ENCODE data around the gene ACAT2.
A peak's percentile ranks its signal among the peaks of the same experiment; 100 is the strongest.
"Not testable (repeated sequence)": the region's sequence is repeated elsewhere in the genome, so short reads cannot be mapped to it uniquely, and the experiment has no call there.

The ACAT2 gene

DNA sequence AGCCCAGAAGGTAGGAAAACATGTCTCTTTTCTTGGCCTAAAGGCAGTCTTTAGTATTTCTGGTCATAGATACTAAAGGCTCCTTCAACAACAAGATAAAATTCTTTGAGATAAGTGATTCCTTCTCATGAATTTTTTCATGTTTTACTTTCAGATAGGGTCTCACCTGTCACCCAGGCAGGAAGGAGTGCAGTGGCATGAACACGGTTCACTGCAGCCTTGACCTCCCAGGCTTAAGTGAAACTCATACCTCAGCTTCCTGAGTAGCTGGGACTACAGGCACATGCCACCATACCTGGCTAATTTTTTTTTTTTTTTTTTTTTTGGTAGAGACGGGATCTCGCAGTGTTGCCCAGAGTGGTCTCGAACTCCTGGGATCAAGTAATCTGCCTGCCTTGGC, 47.3 kb downstream of the ACAT2 start:
- Mint-ChIP-seq H3K9me3 (no peaks in the 10 kb centered on the region), H3K27me3 (no peaks in the 10 kb centered on the region), H3K4me3 (no peak overlapping the region), H3K4me1 (no peaks in the 10 kb centered on the region), H3K27ac (no peak overlapping the region)
- ATAC-seq (no peak), DNase-seq (no peak)

DNA sequence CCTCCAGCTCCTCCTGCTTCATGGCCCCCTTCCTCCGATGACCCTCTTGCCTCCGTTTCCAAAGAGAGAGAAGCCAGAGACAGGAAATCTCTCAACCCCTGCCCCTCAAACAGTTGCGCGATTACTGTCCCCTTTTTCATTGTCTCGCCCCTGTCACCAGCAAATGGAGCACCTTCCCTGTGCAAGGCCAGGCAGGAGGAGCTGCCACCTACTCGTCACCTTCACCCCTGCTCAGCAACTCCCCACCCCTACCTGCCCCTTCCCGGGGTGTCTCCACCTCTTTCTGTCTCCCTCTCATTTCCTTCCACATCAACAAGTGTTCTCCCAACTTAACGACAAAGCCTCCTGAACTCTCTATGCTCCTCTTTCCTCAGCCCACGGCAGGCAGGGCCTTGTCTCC, 51.9 kb downstream of the ACAT2 start:
- ATAC-seq (no peak), DNase-seq (no peak)
- Mint-ChIP-seq H3K27me3 (no peaks in the 10 kb centered on the region), H3K9me3 (no peaks in the 10 kb centered on the region), H3K4me1 (no peaks in the 10 kb centered on the region), H3K27ac (no peak overlapping the region), H3K4me3 (no peak overlapping the region)

DNA sequence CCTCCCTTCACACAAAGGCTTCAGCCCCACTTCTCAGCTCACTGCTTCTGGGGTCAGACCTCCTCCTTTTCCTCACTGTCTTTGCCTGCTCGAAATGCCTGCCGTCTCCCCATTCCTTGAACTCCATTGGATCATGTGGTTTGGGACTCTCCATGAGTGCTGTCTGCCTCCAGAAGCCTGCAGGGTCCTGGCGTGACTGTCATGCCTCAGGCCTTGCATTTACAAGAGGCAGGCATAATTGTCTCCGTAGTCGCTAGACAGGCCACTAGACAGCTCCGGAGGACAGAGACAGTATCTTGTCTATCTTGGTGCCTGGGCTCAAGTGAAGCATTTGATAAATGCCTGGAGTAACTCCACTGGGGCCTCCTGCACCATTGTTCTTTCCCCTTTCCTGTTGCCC, 53.6 kb downstream of the ACAT2 start:
- Mint-ChIP-seq H3K27ac (no peak overlapping the region), H3K4me3 (no peak overlapping the region), H3K4me1 (peaks cover 13% of the 10 kb centered on the region), H3K27me3 (no peaks in the 10 kb centered on the region), H3K9me3 (no peaks in the 10 kb centered on the region)
- ATAC-seq: no peak
- DNase-seq: no peak

DNA sequence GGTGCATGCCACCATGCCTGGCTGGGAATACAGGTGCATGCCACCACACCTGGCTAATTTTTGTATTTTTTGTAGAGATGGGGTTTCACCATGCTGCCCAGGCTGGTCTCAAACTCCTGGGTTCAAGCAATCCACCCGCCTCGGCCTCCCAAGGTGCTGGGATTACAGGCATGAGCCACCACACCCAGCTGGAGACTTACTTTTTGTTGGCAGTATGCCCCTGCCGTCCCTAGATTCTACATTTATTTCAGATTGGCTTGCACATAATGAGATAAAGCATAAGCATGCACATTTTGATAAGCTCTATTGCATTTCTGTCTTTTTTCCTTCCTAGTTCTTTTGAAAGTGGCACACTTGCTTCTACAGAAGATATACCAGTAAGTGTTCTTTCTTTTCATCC, 54.9 kb downstream of the ACAT2 start:
- peaks cover 22% of the 10 kb centered on the region for H3K4me1 Mint-ChIP-seq
- H3K9me3 Mint-ChIP-seq, H3K27me3 Mint-ChIP-seq, H3K27ac Mint-ChIP-seq, H3K4me3 Mint-ChIP-seq, DNase-seq, ATAC-seq: not testable (repeated sequence)

DNA sequence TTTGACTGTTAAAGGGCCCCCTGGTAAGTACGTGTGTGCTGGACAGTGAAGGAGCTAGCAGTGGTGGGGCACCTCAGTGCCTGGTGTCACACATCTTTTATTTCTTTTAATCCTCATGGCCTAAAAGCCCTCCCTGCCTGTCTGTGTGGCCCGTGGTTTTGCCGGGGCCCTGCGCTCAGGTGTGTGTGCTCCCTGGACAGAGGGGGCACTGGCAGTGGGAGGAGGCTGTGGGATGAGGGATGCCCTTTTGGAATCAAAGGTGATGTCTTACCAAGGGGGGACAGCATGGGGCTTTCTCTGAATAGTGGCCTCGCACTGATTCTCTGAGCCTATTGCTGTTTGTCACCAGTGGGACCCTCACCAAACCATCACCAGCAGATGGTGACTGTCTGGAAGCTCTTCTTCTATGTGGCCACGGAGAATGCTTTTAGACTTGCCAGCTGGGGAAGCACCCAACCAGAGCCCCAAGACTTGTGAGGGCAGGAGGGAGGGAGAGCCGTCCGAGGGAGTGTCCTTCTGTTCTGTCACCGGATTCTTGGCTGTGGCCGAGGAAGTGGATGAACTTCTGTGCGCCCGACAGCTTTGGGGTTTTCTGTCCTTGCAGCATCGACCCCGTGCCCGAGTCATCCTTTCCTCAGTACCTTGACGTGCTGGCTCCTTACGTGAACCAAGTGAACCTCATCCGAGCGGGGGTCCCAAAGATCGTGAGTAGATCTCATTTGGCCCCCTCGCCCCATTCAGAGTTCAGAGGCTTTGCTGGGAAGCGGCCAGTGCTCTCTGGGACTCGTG, 56.3 kb downstream of the ACAT2 start:
- Mint-ChIP-seq H3K4me1 (peaks cover 22% of the 10 kb centered on the region), H3K4me3 (no peak overlapping the region)
- ATAC-seq: no peak

DNA sequence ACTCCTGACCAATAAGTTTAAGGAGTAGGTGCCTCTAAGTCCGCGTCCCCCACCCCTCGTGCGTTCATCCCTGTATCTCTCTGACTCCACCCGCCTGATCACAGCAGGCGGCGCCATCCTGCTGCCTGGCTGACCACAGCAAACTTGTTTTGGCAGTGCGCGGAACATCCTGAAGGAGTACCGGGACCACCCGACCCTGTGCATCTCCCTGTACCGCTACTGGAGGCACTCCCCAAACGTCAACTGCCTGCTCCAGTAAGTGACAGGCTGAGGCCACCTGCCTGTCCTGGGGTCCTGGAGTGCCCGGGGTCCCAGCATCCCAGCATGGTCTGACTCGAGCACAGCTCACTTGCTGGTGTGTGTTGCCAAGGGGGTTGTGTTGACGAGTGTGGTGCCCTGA, 57.3 kb downstream of the ACAT2 start:
- H3K27ac Mint-ChIP-seq: peak overlapping the region; percentile 89 to 91
- peak overlapping the region; percentile 69 to 79 for H3K4me3 Mint-ChIP-seq
- no peak for ATAC-seq
- H3K27me3 Mint-ChIP-seq: no peaks in the 10 kb centered on the region
- no peaks in the 10 kb centered on the region for H3K9me3 Mint-ChIP-seq
- peaks cover 22% of the 10 kb centered on the region for H3K4me1 Mint-ChIP-seq
- DNase-seq: no peak

More for the DNA sequence above, 56.3 kb downstream of the ACAT2 start:
- DNase-seq: no peak
- Mint-ChIP-seq H3K27ac (no peak overlapping the region), H3K27me3 (no peaks in the 10 kb centered on the region), H3K9me3 (no peaks in the 10 kb centered on the region)

DNA sequence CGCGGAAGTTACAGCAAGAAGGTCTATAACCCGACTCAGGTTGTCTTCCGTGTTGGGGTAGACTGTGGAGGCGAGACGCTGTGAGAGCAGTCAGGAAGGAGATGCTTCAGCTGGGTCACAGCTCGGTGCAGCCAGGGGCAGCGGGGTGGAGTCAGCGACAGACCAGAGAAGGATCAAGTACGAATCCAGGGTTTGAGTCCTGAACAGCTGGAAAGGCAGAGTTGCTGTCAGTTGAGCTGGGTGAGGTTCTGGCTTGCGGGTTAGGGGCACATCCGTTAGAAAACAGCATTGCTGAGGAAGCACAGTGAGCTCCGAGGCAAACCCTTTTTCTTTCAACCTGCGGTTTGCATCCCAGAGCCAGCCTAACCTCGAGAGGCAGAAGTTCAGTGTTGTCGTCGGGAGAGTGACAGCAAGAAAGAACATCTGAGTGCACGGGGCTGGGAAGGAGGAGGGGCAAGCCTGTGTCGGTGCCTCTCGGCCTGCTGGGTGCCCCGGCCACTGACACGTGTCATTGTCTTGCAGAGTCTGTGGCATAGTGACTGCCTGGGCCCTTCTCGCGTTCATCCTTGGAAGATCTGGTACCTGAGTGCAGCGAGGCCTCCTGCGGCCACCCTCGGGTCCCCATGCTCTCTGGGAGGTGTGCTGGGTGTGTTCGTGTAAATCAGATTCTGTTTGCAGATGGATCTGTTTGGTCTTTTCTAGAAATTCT, 58.2 kb downstream of the ACAT2 start:
- Mint-ChIP-seq H3K4me1 (peaks cover 22% of the 10 kb centered on the region), H3K9me3 (no peaks in the 10 kb centered on the region), H3K27ac (peak overlapping the region; percentile 89 to 91), H3K27me3 (no peaks in the 10 kb centered on the region), H3K4me3 (peak overlapping the region; percentile 69 to 79)
- ATAC-seq (peak; percentile 81), DNase-seq (peak; percentile 26 to 42)

DNA sequence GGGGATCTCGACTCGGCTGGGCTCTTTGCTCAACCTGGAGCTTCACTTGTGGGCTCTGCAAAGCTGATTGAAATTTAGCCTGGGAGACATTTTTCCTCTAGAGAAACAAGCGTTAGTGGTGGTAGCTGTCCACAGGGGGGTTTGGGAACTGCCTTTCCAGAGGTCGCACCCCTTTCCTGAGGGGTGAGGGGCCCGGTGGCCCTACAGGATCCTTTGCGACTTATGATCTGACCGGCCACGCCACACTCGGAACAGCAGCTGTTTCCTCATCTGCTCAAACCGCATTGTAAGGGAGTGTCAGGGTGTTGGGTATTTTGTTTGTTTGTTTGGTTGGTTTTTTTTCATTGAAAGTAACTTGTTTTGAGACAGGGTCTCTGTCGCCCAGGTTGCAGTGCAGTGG, 59.3 kb downstream of the ACAT2 start:
- peaks cover 22% of the 10 kb centered on the region for H3K4me1 Mint-ChIP-seq
- H3K4me3 Mint-ChIP-seq: no peak overlapping the region
- no peaks in the 10 kb centered on the region for H3K9me3 Mint-ChIP-seq
- DNase-seq: no peak
- H3K27ac Mint-ChIP-seq: no peak overlapping the region
- no peaks in the 10 kb centered on the region for H3K27me3 Mint-ChIP-seq
- no peak for ATAC-seq

DNA sequence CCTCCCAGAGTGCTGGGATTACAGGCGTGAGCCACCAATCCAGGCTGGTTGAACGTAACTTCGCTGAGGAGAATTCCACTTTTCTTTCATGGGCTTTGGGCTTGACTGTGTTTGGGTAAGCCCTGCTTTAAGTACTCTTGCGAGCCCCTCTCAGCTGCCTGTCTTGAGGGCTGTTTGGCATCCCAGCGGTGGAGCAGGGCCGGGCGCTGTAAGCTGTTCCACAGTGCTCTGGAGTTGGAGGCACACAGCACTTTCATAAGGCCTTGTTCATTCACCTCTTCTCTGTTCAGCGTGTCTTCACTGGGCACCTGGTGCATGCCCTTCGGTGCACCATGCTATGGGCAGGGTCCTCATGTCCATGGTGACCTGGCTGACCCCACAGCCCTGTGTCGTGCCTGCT, 59.9 kb downstream of the ACAT2 start:
- ATAC-seq (no peak), DNase-seq (no peak)
- Mint-ChIP-seq H3K4me3 (no peak overlapping the region), H3K9me3 (no peaks in the 10 kb centered on the region), H3K27ac (no peak overlapping the region), H3K27me3 (no peaks in the 10 kb centered on the region), H3K4me1 (peaks cover 22% of the 10 kb centered on the region)

DNA sequence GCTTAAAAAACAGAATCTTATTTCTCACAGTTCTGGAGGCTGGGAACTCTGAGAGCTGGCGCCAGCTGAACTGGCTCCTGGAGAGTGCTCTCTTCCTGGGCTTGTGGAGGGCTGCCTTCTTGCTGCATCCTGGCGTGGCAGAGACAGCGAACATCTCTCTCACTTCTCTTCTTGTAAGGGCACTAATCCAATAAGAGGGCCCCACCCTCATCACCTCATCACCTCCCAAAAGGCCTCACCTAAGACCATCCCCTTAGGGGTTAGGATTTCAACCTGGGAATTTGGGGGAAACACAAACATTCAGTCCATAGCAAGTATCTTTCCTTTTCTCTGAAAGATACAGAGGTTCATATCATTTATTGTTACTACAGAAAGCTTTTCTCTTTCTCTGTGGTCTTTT, 62.1 kb downstream of the ACAT2 start:
- Mint-ChIP-seq H3K4me3 (no peak overlapping the region), H3K27ac (no peak overlapping the region), H3K4me1 (peaks cover 22% of the 10 kb centered on the region), H3K27me3 (no peaks in the 10 kb centered on the region), H3K9me3 (no peaks in the 10 kb centered on the region)
- DNase-seq (no peak), ATAC-seq (no peak)

DNA sequence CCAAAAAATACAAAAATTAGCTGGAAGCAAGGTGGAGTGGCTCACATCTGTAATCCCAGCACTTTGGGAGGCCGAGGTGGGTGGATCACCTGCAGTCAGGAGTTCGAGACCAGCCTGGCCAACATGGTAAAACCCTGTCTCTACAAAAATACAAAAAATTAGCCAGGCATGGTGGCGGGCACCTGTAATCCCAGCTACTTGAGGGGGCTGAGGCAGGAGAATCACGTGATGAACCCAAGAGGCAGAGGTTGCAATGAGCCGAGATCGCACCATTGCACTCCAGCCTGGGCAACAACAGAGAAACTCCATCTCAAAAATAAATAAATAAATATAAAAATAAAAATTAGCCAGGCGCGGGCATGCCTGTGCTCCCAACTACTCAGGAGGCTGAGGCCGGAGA, 62.8 kb downstream of the ACAT2 start:
- H3K4me1 Mint-ChIP-seq: peaks cover 20% of the 10 kb centered on the region
- not testable (repeated sequence) for ATAC-seq, H3K4me3 Mint-ChIP-seq, DNase-seq, H3K27me3 Mint-ChIP-seq, H3K27ac Mint-ChIP-seq, H3K9me3 Mint-ChIP-seq

DNA sequence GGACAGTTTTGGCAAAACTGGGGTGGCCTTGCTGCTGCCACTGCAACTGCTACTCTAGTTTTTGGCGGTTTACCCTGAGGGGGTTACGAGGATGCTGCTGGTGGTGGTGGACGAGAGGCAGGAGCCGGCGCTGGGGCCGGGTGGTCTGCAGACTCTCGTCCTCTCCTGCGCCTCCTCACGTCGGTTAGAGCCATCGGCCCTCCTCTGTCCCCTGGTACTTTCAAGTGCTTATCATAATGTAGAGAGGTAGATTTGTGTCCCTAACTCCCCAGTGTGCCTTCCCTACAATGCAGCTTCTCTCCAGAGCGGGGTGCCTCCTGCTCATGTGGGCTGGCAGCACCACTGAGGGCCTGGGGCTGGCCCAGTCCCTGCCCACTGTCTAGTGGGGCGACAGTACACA, 64.2 kb downstream of the ACAT2 start:
- no peak for ATAC-seq
- Mint-ChIP-seq H3K27ac (no peak overlapping the region), H3K9me3 (no peaks in the 10 kb centered on the region), H3K4me1 (peaks cover 20% of the 10 kb centered on the region), H3K4me3 (no peak overlapping the region), H3K27me3 (no peaks in the 10 kb centered on the region)
- DNase-seq: no peak

DNA sequence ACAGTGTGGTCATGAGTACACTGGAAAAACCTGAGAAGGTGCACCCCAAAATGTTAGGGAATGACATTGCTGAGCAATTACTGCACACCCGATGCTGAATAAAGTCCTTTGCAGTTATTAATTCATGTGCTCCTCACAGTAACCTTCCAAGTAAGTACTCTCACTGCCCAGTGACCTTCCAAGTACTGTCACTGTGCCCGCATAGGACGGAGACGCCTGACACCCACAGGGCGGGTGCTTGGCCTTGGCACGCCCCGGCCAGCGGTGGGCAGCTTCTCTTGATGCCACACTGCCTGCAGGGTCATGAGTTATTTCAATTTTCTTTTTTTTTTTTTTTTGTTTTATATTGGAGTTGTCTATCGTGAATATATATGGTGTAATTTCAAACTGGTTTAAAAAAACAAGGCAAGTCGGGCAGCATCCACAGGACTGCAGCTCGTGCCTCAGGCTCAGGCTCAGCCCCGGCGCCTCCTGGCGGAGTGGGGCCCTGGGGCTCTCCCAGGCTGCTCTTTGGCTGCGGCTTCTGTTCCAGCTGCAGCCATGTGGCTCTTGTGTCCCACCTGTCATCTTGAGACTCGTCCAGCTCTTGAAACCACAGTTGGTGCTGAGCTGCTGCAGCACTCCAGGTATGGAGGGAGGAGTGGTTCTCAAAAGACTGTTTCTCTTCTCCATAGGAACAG, 65.3 kb downstream of the ACAT2 start:
- ATAC-seq (no peak), DNase-seq (no peak)
- Mint-ChIP-seq H3K27ac (no peak overlapping the region), H3K4me3 (no peak overlapping the region), H3K4me1 (peaks cover 21% of the 10 kb centered on the region), H3K9me3 (no peaks in the 10 kb centered on the region), H3K27me3 (no peaks in the 10 kb centered on the region)

DNA sequence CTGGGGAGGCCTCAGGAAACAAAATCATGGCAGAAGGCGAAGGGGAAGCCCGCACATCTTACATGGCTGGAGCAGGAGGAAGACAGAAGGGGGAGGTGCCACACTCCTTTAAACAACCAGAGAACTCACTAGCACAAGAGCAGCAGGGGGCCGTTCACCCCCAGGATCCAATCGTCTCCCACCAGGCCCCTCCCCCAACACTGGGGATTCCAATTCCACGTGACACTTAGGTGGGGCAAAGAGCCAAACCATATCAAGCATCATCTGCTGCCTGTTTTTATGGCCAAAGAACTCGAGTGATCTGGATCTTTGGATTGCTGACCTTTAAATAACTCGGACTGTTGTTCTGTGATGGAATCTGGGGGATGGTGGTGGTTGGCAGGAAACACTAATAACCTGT, 66.2 kb downstream of the ACAT2 start:
- DNase-seq (no peak), ATAC-seq (no peak)
- Mint-ChIP-seq H3K4me1 (peaks cover 21% of the 10 kb centered on the region), H3K9me3 (no peaks in the 10 kb centered on the region), H3K27ac (no peak overlapping the region), H3K27me3 (no peaks in the 10 kb centered on the region), H3K4me3 (no peak overlapping the region)
